NCI-H2227 (cell line): ENCODE measurements around the gene C13orf46.
"Not testable (repeated sequence)": the region's sequence is repeated elsewhere in the genome, so short reads cannot be mapped to it uniquely, and the experiment has no call there.

ENCODE experiments used
- DNase-seq: peaks from one replicate; lab custom pipeline; 2025; ENCODE audit not compliant: unreplicated experiment; lab: John Stamatoyannopoulos, UW

The C13orf46 gene

GRCh38 chr13:113973218-113974164, at the start of gene C13orf46:
Gene C13orf46 (minus strand): TSS chr13:113974076. CDS start chr13:113973997, 79 bp downstream.
- DNase-seq = no peak

GRCh38 chr13:114022876-114023275, 49.0 kb upstream of the C13orf46 start:
- DNase-seq = no peak

- DNase-seq = no peak
Measured at GRCh38 chr13:114022309-114022669, 48.4 kb upstream of the C13orf46 start.

DNA sequence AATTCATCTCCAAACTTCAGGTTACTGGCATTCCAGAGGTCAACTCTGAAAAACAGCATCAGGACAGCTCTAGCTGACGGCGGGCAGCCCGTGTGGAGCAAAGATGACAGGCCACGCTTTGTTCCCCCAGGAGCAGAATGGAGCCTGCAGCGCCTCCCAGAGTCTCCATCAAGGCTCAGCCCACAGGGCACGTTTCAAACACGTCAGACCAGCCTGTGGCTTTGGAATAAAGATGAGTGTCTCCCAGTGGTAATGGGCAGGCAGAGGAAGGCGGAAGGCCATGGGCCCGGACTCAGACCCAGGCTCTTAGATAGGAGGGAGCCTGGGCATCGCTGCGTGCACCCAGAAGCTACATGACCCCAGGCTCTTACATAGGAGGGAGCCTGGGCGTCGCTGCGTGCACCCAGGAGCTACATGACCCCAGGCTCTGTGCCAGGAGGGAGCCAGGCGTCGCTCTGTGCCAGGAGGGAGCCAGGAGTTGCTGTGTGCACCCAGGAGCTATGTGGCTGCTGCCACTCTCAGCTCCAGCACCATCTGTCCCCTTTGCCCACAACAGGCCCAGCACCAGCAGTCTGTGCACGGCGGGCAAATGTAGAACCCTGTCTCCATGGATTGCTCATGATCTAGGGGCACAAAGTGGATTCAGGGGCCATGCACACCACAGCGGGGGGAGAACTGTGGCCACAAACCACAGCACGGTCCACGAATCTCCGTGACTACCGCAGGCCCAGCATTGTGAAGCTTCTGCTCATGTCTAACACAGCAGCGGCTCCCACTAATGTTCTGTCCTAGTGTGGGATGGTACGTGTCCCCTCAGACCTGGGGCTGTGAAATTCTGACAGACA, 47.8 kb upstream of the C13orf46 start:
- no peak for DNase-seq

GRCh38 chr13:114020750-114021463, 47.0 kb upstream of the C13orf46 start:
- DNase-seq = no peak

GRCh38 chr13:114020134-114020533, 46.3 kb upstream of the C13orf46 start:
- DNase-seq = not testable (repeated sequence)

- no peak for DNase-seq
Measured at GRCh38 chr13:114019367-114019766, 45.5 kb upstream of the C13orf46 start.

- no peak for DNase-seq
Measured at GRCh38 chr13:114018461-114019055, 44.7 kb upstream of the C13orf46 start.

DNA sequence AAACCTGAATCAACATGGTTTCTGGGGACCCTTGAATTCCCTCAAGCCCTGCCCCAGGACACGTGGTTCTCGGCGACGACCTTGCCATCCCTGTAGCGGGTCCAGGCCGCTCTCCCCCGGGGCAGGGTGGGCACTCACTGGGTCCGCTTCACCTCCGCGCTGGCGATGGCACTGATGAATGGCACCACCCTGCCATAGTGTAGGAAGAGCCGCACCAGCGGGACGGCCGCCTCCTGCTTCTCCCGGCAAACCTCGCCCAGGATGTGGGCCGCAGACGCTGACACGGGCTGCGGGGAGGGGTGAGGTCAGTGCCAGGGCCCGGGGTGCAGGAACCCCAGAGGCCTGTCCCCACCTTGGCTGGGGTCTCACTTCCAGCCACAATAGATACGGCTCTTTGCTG, 44.1 kb upstream of the C13orf46 start:
- DNase-seq = no peak

- no peak for DNase-seq
Measured at GRCh38 chr13:114017028-114017630, 43.3 kb upstream of the C13orf46 start.

DNA sequence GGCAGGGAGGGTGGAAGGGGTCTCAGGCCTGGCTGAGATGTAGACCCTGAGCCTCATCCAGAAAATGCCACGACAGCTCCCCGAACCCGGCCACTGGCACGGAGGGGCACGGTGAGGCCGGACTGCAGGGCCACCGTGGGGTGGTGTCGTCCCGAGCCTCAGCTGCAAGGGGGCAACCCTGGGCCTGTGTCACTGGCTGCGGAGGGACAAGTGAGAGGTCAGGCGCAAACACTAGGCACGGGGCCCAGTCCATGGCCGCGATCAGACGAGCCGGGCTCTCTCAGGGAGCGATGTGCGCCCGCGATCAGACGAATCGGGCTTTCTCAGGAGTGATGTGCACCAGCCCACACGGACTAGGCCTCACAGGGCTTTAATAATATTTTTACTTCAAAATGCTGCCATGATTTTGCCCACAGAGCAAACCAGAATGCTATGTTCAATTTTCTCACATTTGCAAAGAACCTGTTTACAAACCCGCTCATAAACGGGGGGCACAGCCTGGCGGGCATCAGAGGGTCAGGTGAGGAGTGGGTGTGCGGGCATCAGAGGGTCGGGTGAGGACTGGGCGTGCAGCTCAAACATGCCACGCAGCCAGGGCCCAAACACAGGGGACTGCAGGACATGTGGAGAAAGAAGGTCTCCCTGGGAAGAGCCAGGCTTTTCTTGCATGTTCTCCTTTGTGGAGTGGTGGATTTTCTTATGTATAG, 42.6 kb upstream of the C13orf46 start:
- no peak for DNase-seq

GRCh38 chr13:114015969-114016295, 42.1 kb upstream of the C13orf46 start:
- DNase-seq = no peak

GRCh38 chr13:114015111-114015968, 41.5 kb upstream of the C13orf46 start:
- no peak for DNase-seq

DNA sequence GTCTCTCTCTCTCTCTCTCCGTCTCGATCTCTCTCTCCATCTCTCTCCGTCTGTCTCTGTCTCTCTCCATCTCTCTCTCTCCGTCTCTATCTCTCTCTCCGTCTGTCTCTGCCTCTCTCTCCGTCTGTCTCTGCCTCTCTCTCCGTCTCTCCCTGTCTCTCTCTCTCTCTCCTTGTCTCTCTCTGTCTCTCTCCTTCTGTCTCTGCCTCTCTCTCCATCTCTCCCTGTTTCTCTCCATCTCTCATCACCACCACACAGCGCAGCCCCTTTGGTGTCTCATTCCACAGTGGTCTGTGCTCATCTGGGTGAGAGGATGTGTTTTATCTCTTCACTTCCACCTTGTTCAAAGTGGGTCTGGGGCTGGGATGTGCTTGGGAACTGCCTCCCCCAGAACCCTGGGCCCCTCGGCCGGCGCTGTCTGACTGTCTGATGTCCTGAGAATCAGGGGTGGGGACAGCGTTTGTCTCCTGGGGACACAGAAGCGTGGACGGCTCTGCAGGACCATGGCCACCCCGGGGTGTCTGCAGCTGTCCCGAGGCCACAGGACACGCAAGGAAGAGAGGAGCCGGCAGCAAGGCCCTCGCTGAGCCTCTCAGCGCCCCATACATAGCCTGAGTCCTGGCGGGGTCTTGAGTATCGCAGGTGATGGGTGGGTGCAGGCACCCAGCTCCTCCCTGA, 40.2 kb upstream of the C13orf46 start:
- no peak for DNase-seq

DNA sequence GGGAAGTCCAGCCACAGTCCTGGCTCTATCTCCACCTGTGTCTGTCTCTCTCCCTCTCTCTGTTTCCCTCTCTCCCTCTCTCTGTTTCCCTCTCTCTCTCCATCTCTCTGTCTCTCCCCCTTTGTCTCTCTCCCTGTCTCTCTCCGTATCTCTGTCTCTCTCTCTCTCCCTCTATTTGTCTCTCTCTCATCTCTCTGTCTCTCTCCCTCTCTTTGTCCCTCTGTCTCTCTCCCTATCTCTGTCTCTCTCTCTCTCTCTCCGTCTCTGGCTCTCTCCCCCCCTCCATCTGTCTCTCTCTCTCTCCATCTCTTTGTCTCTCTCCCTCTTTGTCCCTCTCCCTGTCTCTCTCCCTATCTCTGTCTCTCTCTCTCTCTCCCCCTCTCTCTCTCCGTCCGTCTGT, 39.5 kb upstream of the C13orf46 start:
- no peak for DNase-seq

DNA sequence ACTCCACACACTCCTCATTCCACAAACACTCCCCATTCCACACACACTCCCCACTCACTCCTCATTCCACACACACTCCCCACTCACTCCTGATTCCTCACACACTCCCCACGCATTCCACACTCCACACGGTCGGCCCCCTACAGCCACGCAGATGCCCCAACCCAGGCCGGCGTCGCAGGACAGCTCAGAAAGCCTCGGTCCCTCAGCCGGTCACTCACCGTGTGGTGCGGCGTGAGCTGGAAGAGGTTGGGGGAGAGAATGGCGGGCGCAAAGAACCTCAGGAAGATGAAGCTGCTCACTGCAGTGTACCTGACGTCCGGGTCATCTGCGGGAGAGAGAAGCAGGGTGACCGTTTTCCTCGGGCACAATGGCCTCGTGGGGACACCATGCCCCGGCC, 39.0 kb upstream of the C13orf46 start:
- DNase-seq = no peak

DNA sequence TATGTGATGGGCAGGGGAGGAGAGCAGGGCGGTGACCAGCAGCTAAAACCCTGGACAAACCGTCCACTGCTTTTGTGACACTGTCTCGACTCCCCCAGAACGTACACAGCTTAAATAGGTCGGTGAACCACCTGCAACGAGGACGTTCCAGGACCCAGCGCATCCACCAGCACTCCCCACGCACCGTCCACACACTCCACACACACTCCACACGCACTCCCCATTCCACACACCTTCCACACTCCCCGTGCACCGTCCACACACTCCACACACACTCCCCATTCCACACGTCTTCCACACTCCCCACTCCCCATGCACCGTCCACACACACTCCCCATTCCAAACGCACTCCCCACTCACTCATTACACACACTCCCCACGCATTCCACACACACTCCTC, 38.3 kb upstream of the C13orf46 start:
- DNase-seq = no peak

DNA sequence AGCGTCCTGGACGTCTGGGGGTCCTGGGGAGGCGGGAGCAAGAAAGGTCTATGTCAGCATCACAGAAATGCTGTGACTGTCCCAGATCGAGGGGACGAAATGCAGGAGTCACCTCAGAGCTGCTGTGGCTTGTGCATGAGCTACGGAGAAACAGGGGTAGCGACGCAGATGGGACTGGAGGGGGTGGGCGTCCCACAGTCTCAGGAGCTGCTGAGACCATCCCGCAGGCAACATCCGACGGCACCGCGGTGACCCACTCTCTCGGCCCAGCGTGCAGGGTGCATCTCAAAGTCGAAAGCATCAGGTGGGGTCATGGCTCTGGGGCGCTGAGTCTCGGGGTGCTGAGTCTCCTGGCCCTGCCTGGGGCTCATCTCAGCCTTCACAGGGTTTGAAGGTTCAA, 37.4 kb upstream of the C13orf46 start:
- DNase-seq = no peak
